Embryonic facial prominence (tissue), 1 donor: Measurements from ENCODE around the gene SEMA5A.

Experiments
- DNase-seq: peaks from one replicate; pipeline ENCODE4 v3.0.0-alpha.2; 2016; ENCODE audit errors: extremely low spot score

Gene SEMA5A

GRCh38 chr5:9545992-9546851 lies at the start of gene SEMA5A:
Gene SEMA5A, minus strand, starts transcription at chr5:9546075. Its CDS starts 166,129 bp downstream, at chr5:9379946.
- peak; percentile 74 for DNase-seq

GRCh38 chr5:9594913-9595312 lies 49.0 kb upstream of the SEMA5A start:
- no peak for DNase-seq

DNA sequence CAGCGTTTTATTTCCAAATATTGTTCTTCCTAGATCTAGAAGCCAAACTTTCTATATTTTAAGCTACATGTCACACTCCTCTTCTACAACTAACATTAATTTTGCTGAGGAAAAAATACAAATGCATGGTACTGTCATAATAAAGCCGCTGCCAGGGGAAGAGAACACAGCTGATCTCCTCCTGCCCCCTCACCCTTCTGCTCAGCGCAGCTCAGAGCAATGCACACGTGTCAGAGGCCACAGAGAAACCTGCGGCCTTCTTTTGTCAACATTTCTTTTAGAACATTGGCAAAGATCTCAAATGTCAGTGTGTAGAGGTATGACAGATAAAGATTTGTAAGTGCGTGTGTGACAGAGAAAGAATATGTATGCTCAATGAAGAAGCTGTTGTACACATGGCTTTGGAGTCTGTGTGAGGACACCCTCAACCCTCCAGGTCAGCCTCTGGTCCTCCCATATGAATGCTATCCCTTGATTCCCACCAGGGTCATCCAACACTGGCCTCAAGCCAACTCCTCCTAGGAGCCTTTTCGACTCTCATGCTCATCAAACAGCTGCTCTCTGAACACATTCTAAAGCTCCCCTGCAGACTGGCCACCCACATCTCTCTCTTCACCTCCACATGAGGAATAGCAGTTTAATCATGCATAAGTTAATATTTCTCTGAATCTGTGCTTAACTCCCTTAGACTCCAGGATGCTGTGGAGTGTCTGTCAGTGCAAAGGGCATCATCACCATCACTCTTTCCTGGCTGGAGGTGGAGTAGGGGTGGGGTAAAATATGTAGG lies 43.4 kb upstream of the SEMA5A start:
- no peak for DNase-seq

DNA sequence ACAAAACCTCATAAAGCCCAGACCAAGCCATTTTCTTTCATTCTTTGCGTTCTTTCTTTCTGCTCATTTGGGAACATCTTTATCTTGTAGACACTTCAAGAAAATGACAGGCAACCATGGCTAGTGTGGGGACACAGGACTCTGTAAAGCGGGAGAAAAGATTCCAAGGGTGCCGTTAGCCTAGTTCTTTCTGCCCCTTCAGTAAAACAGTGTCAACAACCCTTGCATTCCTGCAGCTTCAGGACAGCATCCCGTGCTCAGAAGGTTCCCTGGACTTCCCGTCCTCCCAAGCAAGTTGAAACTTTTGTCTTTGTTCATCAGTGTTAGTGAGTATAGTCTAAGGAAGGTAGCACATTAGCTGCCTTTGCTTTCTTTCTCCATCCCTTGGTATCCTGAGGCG lies 42.4 kb upstream of the SEMA5A start:
- no peak for DNase-seq

- no peak for DNase-seq
These were observed 41.3 kb upstream of the SEMA5A start for GRCh38 chr5:9587135-9587534.

GRCh38 chr5:9582406-9582805 lies 36.5 kb upstream of the SEMA5A start:
- no peak for DNase-seq

DNA sequence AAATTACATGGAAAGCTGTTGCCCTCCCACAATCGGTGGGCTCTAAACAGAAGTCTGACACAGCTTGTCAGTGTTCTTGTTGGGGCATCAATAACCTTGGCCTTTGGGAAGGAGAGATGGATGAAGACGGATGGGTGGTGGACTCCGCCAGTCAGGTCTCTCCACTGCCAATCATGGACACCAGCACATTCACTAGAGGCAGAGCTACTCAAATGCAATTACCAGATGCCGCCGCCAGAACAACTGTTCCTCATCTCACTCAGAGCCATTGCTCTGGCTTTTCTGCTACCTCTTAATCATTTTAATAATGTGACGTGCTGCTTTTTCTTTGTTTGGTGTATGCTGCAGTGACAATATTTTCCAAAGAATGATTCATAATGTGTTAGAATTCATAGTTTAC lies 27.9 kb upstream of the SEMA5A start:
- no peak for DNase-seq

GRCh38 chr5:9572246-9572645 lies 26.4 kb upstream of the SEMA5A start:
- no peak for DNase-seq

GRCh38 chr5:9570876-9571275 lies 25.0 kb upstream of the SEMA5A start:
- no peak for DNase-seq

- no peak for DNase-seq
These were observed 21.2 kb upstream of the SEMA5A start for GRCh38 chr5:9567039-9567438.

DNA sequence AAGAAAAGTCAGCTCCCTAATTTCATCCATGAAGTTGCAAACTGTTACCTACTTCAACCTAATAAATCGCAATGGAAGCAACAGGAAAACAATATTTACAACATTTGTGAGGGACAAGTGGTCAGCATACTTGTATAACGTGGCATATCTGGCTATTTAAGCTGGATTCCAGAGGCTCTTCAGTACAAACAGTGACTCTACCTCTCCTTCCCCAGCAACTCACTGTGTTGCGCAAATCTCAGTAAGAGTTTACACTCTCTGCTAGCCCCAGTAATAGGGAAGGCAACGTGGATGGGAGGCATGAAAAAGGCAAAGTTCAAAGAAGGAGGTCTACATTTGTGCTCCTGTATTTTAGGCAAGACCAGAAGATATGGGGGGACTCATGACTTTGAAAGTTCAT lies 18.9 kb upstream of the SEMA5A start:
- DNase-seq = no peak

- no peak for DNase-seq
These were observed 16.3 kb upstream of the SEMA5A start for GRCh38 chr5:9562141-9562540.

DNA sequence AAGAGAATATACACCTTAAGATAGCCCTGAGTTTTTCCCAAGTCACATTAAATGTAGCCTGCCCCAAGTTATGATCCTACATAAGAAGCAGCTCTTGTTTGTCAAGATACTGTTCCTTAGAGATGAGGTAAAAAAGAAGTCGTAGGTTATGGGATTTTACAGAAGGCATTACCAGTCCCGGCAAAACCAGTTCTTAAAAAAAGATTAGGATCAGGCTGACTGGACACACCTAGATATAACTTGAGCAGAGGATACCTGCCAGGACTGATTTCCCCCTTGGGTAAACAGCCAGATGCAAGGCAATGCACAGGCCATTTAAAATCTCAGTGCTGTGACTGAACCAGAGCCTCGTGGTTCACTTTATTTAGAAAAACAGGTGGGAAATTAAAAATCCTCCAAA lies 14.1 kb upstream of the SEMA5A start:
- DNase-seq = no peak

DNA sequence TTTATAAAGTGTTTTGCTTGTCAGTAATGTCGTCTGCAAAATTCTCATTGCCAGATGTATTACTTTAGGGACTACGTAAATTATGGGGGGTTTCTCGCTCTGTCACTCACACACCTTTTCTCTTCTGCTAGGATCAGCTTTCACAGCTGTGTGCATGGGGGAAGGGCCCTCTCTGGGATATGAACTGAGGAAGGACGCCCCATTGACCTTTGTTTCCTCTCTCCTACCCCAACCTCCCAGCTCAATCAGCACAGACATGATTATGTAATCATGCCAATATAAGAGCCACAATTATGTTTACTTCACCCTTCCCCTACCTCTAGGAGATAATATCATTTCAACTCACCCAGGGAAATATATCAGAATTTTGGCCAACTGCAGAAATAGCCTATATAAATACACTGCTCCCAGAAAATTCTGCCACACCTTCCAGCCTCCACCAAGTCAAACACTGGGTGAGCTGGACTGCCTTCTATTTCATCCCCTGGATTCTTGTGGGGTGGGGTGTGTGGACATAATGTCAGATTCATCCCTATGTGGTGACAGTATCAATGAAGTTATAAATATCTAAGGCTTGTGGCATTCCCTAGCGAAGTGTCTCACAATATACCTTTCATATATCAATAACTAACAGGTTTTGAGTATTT lies 12.6 kb upstream of the SEMA5A start:
- DNase-seq = no peak

DNA sequence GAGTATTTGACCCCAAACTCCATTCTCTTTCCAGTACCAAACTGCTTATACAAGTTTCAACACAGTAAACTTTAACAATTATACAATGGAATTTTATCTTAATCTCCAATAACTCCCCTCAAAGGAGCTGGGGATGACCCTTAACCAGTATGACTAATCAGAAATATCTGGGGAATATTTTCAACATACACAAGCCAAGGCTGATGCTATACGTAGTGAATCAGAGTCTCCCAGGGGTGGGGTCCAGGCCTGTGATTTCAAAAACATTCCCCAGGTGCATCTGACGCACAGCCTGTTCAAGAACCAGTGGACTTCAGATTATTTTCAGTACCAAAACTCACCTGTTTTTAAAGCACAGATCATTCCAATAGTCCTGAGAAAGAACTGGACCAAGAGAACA lies 11.8 kb upstream of the SEMA5A start:
- DNase-seq = no peak

DNA sequence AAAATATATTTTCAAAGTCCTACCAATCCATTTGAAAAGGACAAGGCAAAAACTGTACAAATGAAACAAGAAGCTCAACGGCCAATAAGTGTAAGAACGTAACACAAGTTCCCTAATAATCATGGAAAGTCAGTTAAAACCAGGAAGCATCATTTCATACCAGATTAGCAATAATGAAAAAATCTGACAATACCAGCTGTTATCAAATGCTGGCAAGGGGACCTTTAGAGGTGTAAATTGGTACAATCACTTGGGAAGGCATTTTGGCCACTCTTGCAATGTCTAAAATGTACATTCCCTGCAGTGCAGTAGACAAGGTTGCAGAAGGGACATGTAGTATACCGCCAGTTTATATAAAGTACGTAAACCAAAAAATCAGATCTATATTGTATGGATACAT lies 10.1 kb upstream of the SEMA5A start:
- no peak for DNase-seq

GRCh38 chr5:9554122-9554521 lies 8.2 kb upstream of the SEMA5A start:
- DNase-seq = no peak

DNA sequence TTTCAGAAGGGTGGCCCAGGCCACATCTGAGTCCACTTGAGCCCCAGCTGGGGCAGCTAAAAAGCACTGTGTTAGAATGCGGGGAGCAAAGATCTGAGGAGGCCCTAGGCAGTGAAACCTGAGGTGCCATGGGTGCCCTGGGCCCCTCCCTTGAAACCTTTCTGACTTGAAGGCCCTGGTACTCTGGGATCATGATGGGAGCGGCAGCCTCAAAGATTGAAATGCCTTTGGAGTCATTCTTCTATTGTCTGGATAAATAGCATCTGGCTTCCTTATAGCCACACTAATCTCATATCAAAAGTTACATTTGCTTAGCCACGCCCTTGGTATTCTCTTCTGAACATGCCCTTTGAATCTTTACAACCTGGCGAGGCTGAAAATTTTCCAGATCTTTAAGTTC lies 7.7 kb upstream of the SEMA5A start:
- DNase-seq = no peak

DNA sequence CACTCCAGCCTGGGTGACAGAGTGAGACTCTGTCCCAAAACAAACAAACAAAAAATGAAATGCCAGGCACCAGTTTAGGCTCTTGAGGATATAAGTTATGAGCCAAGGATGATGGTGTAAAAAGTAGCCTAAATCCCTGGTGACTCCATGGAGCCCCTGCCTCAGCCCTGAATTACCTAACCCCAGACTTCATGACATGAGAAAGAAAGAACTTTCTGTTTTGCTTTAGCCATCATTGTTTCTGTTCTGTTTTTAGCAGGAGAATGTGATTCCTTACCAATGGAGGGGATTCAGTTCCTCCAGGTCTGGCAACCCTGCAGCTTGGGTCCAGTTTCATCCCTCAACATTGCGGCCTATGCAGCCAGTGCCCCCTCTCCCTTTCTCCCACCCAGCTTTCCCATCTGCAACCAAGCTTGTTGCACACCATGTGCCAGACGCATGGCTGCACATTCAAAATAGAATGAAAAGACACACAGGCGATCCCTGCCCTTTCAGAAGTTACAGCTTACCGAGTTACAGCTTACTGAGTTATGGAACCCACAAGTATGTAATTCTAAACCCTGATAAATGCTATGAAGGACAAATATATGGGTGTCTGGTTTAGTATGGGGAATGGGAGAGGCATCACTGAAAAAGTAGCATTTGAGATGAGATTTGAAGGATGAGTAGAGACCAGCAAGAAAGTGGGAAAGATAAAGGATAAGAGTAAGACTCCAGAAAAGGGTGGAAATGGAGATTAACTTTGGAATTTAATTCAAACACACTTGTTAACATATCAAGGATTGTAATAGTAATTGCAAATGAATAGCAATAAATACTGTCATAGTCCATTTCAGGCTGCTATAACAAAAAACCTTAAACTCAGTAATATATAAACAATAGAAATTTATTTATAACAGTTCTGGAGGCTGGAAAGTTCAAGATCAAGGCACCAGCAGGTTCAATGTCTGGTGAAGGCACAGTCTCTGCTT lies 6.0 kb upstream of the SEMA5A start:
- no peak for DNase-seq

- DNase-seq = no peak
These were observed 4.1 kb upstream of the SEMA5A start for GRCh38 chr5:9549941-9550340.
